Naive thymus-derived CD8-positive, alpha-beta T cell (primary cell): ENCODE measurements around the gene CERS3. TPM values are rescaled to one million over a fixed set of nuclear protein-coding genes. Genes with fewer than 3 reads are reported as not detected.

Experiments
- ATAC-seq, 2 donors: fragments of 150-1000 bp; cut with Tn5 transposase in 1 of 2; sonication (Bioruptor Pico), chemical (Tn5 transposase) in 1 of 2; 1 replicate in 1 of 2; 2 replicates in 1 of 2; pipeline ENCODE4 v1.10.0; 2021; ENCODE audit warnings: mild to moderate bottlenecking in 2 of 2, moderate library complexity in 2 of 2
- POLR2A ChIA-PET: fragments of 350-600 bp; sonication (Branson Sonifier 250); formaldehyde crosslinking; loops from one replicate; lab custom pipeline; 2021; ENCODE audit warnings: antibody characterized with exemption; lab: Charles Lee
- DNase-seq, 10 donors: peaks; one replicate each; pipeline versions ENCODE4 v3.0.0 to v3.0.0-alpha.2; 2020 to 2022
- H3K27ac Mint-ChIP-seq, 10 donors: one replicate each; pipeline ENCODE4 v1.8.0; 2020 to 2022; ENCODE audit warnings: mild to moderate bottlenecking in 10 of 10, mixed read lengths in 10 of 10, moderate library complexity in 4 of 10, inconsistent platforms in 1 of 10
- H3K27me3 Mint-ChIP-seq, 5 donors: one replicate each; pipeline ENCODE4 v1.8.0; 2021 to 2022; ENCODE audit warnings: mixed read lengths in 5 of 5
- H3K36me3 Mint-ChIP-seq, 3 donors: one replicate each; pipeline ENCODE4 v1.8.0; 2020 to 2022; ENCODE audit warnings: mixed read lengths in 3 of 3, mild to moderate bottlenecking in 2 of 3, inconsistent platforms in 1 of 3
- H3K4me1 Mint-ChIP-seq, 4 donors: one replicate each; pipeline ENCODE4 v1.8.0; 2021 to 2022; ENCODE audit warnings: mixed read lengths in 4 of 4
- H3K4me3 Mint-ChIP-seq, 10 donors: one replicate each; pipeline ENCODE4 v1.8.0; 2020 to 2022; ENCODE audit warnings: mild to moderate bottlenecking in 10 of 10, mixed read lengths in 10 of 10, moderate library complexity in 6 of 10, inconsistent platforms in 1 of 10
- H3K9me3 Mint-ChIP-seq, 9 donors: one replicate each; pipeline ENCODE4 v1.8.0; 2020 to 2022; ENCODE audit warnings: mixed read lengths in 9 of 9, mild to moderate bottlenecking in 3 of 9, inconsistent platforms in 1 of 9, moderate library complexity in 1 of 9
- polyA plus RNA-seq, 3 donors: library from polyadenylated mRNA; unstranded; fragments of 300-500 nt; fragmentation: Illumina TruSeq; gene quantifications; one replicate each; pipeline ENCODE4 v1.2.3, GENCODE V29; 2021
- total RNA-seq, 8 experiments: library from RNA in 2 of 8; stranded (reverse) in 2 of 8; gene quantifications; one replicate each; pipeline ENCODE4 v1.2.3 and lab custom pipeline; 2021 to 2026

Gene CERS3
- total and polyA plus RNA-seq, 5 experiments from 2014 or later: 0.20 to 1.5 (median 0.50) TPM

DNA sequence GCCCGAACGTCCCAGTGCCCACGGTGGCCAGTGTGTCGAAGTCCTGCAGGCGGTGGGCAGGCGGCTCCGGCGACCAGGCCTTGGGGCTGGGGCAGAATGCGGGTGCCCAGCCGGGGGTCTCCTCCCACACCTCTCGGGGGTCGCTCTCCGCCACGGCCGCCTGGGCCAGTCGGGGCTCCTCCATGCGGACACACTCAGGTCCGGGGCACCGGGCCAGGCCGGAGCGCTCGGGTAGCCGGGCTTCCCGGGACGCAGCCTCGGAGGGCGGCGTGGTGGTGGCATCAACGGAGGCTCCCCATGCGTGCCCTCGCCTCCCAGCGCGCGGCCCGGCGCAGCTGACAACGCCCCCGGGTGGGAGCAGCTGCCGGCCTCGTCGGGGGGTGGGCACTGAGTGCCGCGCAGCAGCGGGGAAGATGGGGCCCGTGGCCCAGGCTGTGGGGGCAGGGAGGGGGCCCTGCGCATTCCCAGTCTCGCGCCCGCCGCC lies 30.1 kb upstream of the CERS3 start:
- POLR2A ChIA-PET: no interaction called here
- DNase-seq (no peak), ATAC-seq (no peak)
- Mint-ChIP-seq H3K4me3 (no peak overlapping the region), H3K9me3 (peaks cover 0 to 2% (median 0%) of the 10 kb centered on the region in 9 donors), H3K27me3 (no peaks in the 10 kb centered on the region), H3K4me1 (peaks cover 0 to 5% (median 2%) of the 10 kb centered on the region in 4 donors), H3K36me3 (peaks cover 10 to 19% (median 14%) of the 10 kb centered on the region in 3 donors), H3K27ac (peak overlapping the region in 1 of 10 donors; percentile 43)

DNA sequence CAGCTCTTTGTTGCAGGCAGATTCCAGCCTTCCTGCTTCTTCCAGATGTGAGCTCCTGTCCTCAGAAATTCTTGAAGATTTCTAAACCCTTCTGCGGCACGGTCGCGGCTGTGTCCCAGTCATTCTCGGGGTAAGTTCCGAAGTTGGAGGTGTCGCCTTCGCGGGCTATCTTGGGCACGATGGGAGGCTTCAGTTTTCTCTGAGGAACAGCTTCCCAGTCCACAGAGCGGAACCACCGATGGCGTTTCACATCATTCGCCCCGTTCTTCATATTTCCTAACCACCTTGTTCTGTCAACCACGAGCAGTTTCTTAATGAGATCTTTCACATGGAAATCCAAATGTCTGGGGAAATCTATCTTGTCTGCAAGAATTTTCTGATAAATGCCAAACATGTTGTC lies 24.7 kb upstream of the CERS3 start:
- DNase-seq (no peak), ATAC-seq (no peak)
- H3K4me3 Mint-ChIP-seq: no peak overlapping the region
- peaks cover 5 to 16% (median 10%) of the 10 kb centered on the region in 3 donors for H3K36me3 Mint-ChIP-seq
- no peaks in the 10 kb centered on the region for H3K27me3 Mint-ChIP-seq
- peaks cover 0 to 2% (median under 1%) of the 10 kb centered on the region in 4 donors for H3K4me1 Mint-ChIP-seq
- POLR2A ChIA-PET: no interaction called here
- no peak overlapping the region for H3K27ac Mint-ChIP-seq
- H3K9me3 Mint-ChIP-seq: peaks cover 0 to 2% (median 0%) of the 10 kb centered on the region in 9 donors

DNA sequence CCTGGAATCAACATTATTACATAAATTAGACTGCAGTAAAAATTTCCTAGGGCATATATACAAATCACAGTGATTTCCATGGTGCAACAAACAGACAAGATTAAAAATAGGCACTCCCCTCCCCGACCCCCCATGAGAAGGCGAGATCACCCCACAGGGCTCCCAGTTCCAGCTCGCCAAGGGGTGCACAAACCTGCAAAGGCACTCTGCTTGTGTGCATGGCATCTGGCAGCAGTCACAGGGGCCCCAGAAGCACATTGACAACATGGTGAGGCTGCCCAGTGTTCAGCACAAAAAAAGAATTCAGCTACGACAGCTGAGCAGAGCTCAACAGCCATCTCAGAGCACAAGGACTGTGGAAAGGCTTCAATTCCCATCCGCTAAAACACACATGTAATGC lies 19.2 kb upstream of the CERS3 start:
- POLR2A ChIA-PET: no interaction called here
- ATAC-seq (no peak), DNase-seq (no peak)
- Mint-ChIP-seq H3K9me3 (peaks cover 0 to 2% (median 0%) of the 10 kb centered on the region in 9 donors), H3K27ac (no peak overlapping the region), H3K4me1 (peaks cover 5 to 14% (median 9%) of the 10 kb centered on the region in 4 donors), H3K4me3 (no peak overlapping the region), H3K27me3 (no peaks in the 10 kb centered on the region), H3K36me3 (peaks cover 4 to 15% (median 9%) of the 10 kb centered on the region in 3 donors)

DNA sequence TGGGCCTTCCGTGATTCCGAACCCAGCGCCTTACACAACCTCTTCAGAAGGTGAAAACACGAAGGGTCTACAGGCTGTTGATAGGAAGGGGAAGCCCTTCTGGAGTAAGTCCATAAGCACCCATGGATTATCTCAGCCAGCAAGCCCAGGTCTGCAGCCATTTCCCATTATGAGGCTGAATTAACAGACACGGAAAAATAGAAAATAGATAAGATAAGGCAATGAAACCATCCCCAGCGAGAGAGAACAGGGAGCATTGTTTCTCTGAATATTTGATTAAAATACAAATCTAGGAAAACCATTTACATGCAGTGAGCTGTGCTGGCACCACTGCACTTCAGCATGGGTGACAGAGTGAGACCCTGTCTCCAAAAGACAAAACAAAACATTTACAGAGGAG lies 16.2 kb upstream of the CERS3 start:
- Mint-ChIP-seq H3K9me3 (no peaks in the 10 kb centered on the region), H3K27ac (peak overlapping the region in 1 of 10 donors; percentile 5), H3K36me3 (peaks cover 0 to 4% (median 3%) of the 10 kb centered on the region in 3 donors), H3K4me1 (peaks cover 4 to 15% (median 9%) of the 10 kb centered on the region in 4 donors), H3K4me3 (peak overlapping the region in 1 of 10 donors; percentile 57), H3K27me3 (peaks cover 0 to 9% (median 0%) of the 10 kb centered on the region in 5 donors)
- POLR2A ChIA-PET: no interaction called here
- DNase-seq (no peak), ATAC-seq (no peak)

DNA sequence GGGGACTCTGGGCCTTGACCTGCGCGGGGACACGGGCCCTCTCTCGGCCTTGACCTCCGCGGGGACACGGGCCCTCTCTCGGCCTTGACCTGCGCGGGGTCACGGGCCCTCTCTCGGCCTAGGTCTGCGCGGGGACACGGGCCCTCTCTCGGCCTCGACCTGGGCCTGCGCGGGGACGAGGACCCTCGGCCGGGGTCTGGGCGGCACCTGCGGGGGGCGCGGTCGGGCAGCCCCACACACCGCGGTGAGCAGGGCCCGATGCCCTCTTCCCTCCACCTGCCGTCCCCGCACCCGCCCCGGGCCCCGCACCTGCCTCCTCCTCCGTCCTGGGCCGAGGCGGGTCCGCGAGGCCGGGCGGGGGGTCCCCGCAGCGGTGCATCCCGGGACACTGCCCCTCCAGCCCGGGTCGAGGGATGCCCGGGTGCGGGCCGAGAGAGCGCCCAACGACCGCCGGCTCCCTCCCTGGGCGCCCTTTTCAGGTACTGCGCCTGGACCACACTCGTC lies 15.6 kb upstream of the CERS3 start:
- POLR2A ChIA-PET: no interaction called here
- Mint-ChIP-seq H3K4me1 (peaks cover 4 to 15% (median 9%) of the 10 kb centered on the region in 4 donors), H3K36me3 (peaks cover 0 to 5% (median 4%) of the 10 kb centered on the region in 3 donors), H3K9me3 (peaks cover 0 to under 1% (median 0%) of the 10 kb centered on the region in 9 donors), H3K4me3 (peak overlapping the region in 2 of 10 donors; percentile 11 to 57), H3K27me3 (peaks cover 0 to 9% (median 0%) of the 10 kb centered on the region in 5 donors), H3K27ac (no peak overlapping the region)
- ATAC-seq: no peak
- DNase-seq: no peak

DNA sequence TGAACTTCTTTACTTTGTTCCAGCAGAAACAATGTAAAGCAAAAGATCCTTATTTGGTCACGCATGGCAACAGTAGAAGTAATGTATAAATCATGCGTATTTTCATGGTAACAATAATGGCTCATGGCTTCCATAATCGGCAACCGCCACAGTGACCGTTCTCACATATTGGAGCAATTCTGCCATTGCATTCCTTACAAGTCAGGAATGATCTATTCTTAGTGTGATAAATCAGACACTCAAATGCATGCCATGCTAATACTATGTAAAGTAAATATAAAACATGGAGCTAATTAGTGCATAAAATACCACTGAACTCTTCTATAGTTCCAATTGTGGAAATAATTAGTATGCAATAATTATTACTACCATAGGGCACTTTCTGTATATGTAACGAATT lies 13.5 kb upstream of the CERS3 start:
- peaks cover 0 to 24% (median 12%) of the 10 kb centered on the region in 3 donors for H3K36me3 Mint-ChIP-seq
- DNase-seq (no peak), ATAC-seq (no peak)
- peaks cover 4 to 15% (median 12%) of the 10 kb centered on the region in 4 donors for H3K4me1 Mint-ChIP-seq
- H3K9me3 Mint-ChIP-seq: peaks cover 0 to 7% (median under 1%) of the 10 kb centered on the region in 9 donors
- H3K27me3 Mint-ChIP-seq: peaks cover 0 to 9% (median 0%) of the 10 kb centered on the region in 5 donors
- POLR2A ChIA-PET: no interaction called here
- no peak overlapping the region for H3K4me3 Mint-ChIP-seq
- H3K27ac Mint-ChIP-seq: no peak overlapping the region

DNA sequence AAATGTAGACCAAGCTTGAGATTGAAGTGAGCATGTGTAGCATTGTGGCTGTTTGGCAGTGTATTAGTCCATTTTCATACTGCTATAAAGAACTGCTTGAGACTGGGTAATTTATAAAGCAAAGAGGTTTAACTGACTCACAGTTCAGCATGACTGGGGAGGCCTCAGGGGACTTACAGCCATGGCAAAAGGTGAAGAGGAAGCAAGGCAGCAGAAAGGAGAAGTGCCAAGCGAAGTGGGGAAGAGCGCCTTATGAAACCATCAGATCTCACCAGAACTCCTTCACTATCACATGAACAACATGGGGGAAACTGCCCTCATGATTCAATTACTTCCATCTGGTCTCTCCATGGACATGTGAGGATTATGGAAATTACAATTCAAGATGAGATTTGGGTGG lies 8.6 kb upstream of the CERS3 start:
- no peak for DNase-seq
- ATAC-seq: no peak
- Mint-ChIP-seq H3K36me3 (peaks cover 0 to 36% (median 17%) of the 10 kb centered on the region in 3 donors), H3K4me1 (peaks cover 0 to 10% (median 1%) of the 10 kb centered on the region in 4 donors), H3K9me3 (peaks cover 0 to 7% (median 2%) of the 10 kb centered on the region in 9 donors), H3K27ac (no peak overlapping the region), H3K4me3 (no peak overlapping the region), H3K27me3 (peaks cover 0 to 19% (median 2%) of the 10 kb centered on the region in 5 donors)
- POLR2A ChIA-PET: no interaction called here

DNA sequence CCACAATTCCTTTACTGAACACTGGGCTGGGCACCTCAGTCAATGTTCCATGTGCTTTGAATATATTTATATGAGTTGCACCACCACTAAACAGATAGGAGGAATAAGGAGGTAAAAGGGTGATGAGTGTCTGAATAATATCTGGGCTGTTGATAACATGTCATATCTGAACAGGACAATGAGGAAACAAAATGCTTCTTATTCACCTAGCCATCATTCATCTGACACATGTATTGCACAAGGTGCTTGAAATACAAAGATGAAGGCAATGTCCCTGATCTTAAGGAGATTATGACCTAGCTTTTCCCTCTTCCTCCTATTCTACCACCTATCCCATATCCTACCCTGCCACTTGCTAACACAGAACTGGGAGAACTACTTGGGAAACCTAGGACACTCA lies 8.0 kb upstream of the CERS3 start:
- DNase-seq (no peak), ATAC-seq (no peak)
- H3K4me1 Mint-ChIP-seq: peaks cover under 1 to 10% (median 2%) of the 10 kb centered on the region in 4 donors
- H3K27me3 Mint-ChIP-seq: peaks cover 0 to 19% (median 5%) of the 10 kb centered on the region in 5 donors
- no peak overlapping the region for H3K4me3 Mint-ChIP-seq
- no peak overlapping the region for H3K27ac Mint-ChIP-seq
- peaks cover 0 to 42% (median 17%) of the 10 kb centered on the region in 3 donors for H3K36me3 Mint-ChIP-seq
- POLR2A ChIA-PET: no interaction called here
- peaks cover 0 to 7% (median 2%) of the 10 kb centered on the region in 9 donors for H3K9me3 Mint-ChIP-seq

DNA sequence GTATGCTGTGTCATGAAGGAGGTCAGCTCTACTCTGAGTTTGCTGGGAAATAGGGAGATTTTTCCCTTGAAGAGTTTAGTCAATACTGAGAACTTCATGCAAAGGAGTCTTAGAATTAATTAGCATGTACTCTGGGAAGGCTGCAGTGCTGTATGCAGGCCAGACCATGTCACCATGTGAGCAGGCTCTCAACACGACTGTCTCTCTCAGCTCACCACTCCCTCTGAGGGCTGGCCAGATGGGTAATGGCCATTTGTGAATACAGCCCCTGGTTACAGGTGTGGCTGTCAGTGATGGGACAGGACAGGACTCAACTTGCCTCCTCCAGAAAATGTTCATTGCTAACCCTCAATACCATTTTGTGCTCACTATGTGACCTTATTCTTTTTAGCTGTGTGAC lies 5.1 kb upstream of the CERS3 start:
- Mint-ChIP-seq H3K36me3 (peaks cover 3 to 36% (median 7%) of the 10 kb centered on the region in 3 donors), H3K4me1 (peaks cover 7 to 11% (median 9%) of the 10 kb centered on the region in 4 donors), H3K27me3 (peaks cover 0 to 9% (median 5%) of the 10 kb centered on the region in 5 donors), H3K4me3 (no peak overlapping the region), H3K9me3 (peaks cover 0 to 3% (median under 1%) of the 10 kb centered on the region in 9 donors), H3K27ac (no peak overlapping the region)
- ATAC-seq (no peak), DNase-seq (no peak)
- POLR2A ChIA-PET: no interaction called here

DNA sequence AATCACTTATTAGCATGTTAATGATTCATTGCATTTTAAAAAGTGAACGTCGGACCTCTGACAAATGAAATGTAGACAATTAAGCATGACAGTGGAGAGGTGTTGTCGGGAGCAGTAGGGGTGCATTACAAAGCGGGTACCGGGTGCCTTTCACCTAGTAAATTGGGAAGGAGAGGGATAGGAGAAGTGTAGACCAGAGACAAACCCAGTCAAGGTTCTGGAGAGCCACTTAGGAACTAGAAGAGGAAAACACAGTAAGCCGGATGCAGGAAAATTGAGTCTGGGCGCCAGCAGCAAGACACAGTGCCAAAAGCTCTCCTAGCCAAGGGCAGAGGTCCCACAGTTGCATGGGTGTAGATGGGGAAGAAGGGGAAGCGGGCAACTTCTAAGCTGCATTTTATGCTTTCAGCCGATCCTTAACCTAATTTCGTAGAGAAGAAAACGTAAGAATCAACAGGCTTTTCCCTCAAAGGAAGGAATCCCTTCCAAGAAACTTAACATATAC lies 3.1 kb upstream of the CERS3 start:
- POLR2A ChIA-PET: no interaction called here
- Mint-ChIP-seq H3K27me3 (peaks cover 0 to 9% (median 5%) of the 10 kb centered on the region in 5 donors), H3K4me1 (peaks cover 1 to 9% (median 7%) of the 10 kb centered on the region in 4 donors), H3K27ac (peak overlapping the region in 1 of 10 donors; percentile 27), H3K9me3 (peaks cover 0 to 2% (median 0%) of the 10 kb centered on the region in 9 donors), H3K4me3 (no peak overlapping the region), H3K36me3 (peaks cover 3 to 25% (median 4%) of the 10 kb centered on the region in 3 donors)
- ATAC-seq (no peak), DNase-seq (no peak)

DNA sequence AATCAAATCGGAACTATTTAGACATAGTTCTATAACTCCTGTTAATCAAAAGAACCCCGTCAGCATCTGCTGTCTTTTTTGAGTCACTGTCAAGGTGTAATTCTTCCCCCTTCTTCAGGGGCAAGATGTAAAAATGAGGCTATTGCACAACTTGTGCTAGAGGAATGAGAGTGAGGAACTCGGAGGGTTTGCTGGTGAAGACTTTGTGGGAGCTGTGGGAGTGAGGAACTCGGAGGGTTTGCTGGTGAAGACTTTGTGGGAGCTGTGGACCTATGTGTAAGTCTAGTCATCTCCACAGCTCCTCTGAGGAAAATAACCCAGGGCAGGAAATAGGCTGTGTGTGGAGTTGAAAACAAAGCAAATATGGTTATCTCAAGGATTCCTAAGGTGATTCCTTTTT lies 2.5 kb upstream of the CERS3 start:
- H3K36me3 Mint-ChIP-seq: peaks cover 0 to 21% (median 3%) of the 10 kb centered on the region in 3 donors
- H3K27me3 Mint-ChIP-seq: peaks cover 0 to 9% (median 5%) of the 10 kb centered on the region in 5 donors
- H3K4me1 Mint-ChIP-seq: peaks cover 0 to 9% (median 7%) of the 10 kb centered on the region in 4 donors
- no peak overlapping the region for H3K27ac Mint-ChIP-seq
- peaks cover 0 to 2% (median 0%) of the 10 kb centered on the region in 9 donors for H3K9me3 Mint-ChIP-seq
- H3K4me3 Mint-ChIP-seq: no peak overlapping the region
- no peak for DNase-seq
- no peak for ATAC-seq
- POLR2A ChIA-PET: no interaction called here

DNA sequence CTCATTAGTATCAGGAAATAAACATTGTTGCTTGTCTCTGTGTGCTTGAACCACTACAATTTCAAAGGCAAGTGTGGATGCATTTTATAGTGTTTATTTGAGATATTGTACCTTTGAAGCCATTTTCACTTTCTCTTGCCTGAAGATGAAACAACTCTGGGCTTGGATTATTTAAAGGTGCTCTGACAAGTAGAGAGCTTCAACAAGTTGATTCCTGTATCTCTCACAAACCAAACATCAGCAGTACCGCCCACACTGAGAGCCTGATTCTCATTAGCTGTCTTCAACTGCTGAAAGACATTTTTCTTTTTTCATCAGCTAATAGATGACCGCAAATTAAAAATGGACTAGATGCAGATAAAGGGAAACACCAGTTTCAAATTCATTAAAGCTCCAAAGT lies 806 bp upstream of the CERS3 start:
- peaks cover 0 to 21% (median 3%) of the 10 kb centered on the region in 3 donors for H3K36me3 Mint-ChIP-seq
- POLR2A ChIA-PET: no interaction called here
- peaks cover 0 to 9% (median 5%) of the 10 kb centered on the region in 5 donors for H3K27me3 Mint-ChIP-seq
- ATAC-seq (no peak), DNase-seq (no peak)
- peaks cover 0 to 9% (median 7%) of the 10 kb centered on the region in 4 donors for H3K4me1 Mint-ChIP-seq
- no peak overlapping the region for H3K4me3 Mint-ChIP-seq
- peaks cover 0 to 2% (median 0%) of the 10 kb centered on the region in 9 donors for H3K9me3 Mint-ChIP-seq
- peak overlapping the region in 4 of 10 donors; percentile 28 to 88 (median 58) for H3K27ac Mint-ChIP-seq

DNA sequence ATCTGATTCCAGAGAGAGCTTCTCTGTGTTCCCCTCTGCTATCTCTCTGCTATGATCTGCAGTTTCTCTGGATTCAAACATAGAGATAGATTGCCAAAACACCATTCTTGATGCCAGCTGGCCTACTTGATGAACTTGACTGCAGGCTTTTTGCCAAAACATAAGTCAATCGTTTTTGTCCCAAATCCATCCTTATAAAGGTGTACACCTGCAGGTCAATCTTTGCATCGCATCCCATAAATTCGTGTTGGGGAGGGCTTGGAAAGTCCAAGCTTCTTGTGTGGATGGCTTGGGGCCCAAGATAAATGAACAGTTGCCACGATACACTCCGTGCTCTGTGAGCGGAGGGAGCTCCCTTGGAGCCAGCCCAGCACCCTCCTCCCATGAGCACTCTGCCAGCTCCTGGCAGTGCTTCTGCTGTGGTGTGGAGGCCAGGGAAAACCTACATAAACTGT lies 2.7 kb downstream of the CERS3 start:
- Mint-ChIP-seq H3K9me3 (peaks cover 0 to 5% (median 0%) of the 10 kb centered on the region in 9 donors), H3K4me3 (no peak overlapping the region), H3K4me1 (peaks cover 3 to 18% (median 5%) of the 10 kb centered on the region in 4 donors), H3K27me3 (peaks cover 0 to 2% (median 0%) of the 10 kb centered on the region in 5 donors), H3K36me3 (peaks cover 0 to 19% (median 3%) of the 10 kb centered on the region in 3 donors), H3K27ac (peak overlapping the region in 1 of 10 donors; percentile 32)
- POLR2A ChIA-PET: no interaction called here
- ATAC-seq (no peak), DNase-seq (no peak)
